ENCODE results near the gene ISM1.

DNA sequence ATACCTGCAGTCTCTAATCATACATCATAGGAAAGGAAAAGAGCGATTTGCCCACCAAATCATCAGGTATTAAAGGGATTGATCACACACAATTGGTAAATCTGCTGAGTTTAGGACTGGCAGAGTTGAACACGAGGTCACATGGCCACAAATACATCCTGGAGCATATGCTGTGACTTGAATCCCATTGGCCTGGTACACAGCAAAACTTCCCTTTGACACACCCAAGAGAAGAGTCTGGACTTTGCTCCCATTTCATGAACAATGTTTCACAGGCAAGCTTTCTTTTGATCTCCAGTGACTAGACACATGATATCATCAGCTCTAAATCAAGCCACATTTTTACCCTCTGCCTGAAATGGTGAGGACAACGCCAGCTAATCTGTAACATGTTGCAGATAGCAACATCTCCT lies 117.9 kb downstream of the ISM1 start:
- TF ChIP-seq, protein P1, sequence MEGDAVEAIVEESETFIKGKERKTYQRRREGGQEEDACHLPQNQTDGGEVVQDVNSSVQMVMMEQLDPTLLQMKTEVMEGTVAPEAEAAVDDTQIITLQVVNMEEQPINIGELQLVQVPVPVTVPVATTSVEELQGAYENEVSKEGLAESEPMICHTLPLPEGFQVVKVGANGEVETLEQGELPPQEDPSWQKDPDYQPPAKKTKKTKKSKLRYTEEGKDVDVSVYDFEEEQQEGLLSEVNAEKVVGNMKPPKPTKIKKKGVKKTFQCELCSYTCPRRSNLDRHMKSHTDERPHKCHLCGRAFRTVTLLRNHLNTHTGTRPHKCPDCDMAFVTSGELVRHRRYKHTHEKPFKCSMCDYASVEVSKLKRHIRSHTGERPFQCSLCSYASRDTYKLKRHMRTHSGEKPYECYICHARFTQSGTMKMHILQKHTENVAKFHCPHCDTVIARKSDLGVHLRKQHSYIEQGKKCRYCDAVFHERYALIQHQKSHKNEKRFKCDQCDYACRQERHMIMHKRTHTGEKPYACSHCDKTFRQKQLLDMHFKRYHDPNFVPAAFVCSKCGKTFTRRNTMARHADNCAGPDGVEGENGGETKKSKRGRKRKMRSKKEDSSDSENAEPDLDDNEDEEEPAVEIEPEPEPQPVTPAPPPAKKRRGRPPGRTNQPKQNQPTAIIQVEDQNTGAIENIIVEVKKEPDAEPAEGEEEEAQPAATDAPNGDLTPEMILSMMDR (IDR thresholded peaks at IDR 0.05; ENCODE audit: low read length) = no peak
- no peak for TF ChIP-seq EZH2 (optimal IDR thresholded peaks at IDR 0.05; ENCODE audit: low read depth, low read length)

All from MM.1S (cell line).